HepG2 (cell line): ENCODE measurements around the gene ITIH3. TPM values are rescaled to one million over a fixed set of nuclear protein-coding genes. Genes with fewer than 3 reads are reported as not detected.

ENCODE experiments used
- FOXM1 ChIP-seq: sonication (generic); formaldehyde crosslinking; IDR thresholded peaks from 2 replicates; pipeline ENCODE4 v1.5.0; 2020; ENCODE audit warnings: missing genetic modification reagents
- KAT7 ChIP-seq: IDR thresholded peaks from 2 replicates; pipeline ENCODE4 v1.6.1; 2018; ENCODE audit warnings: borderline replicate concordance, missing compliant biosample characterization
- KLF6 ChIP-seq: IDR thresholded peaks from 2 replicates; pipeline ENCODE4 v1.8.0; 2016; ENCODE audit warnings: missing biosample characterization, missing genetic modification reagents
- MAFF ChIP-seq: IDR thresholded peaks from 2 replicates; pipeline ENCODE4 v1.6.1; 2011; ENCODE audit warnings: low read depth, low read length, improper control_type of control experiment
- MATR3 ChIP-seq: sonication (generic); formaldehyde crosslinking; IDR thresholded peaks from 2 replicates; pipeline ENCODE4 v1.4.0; 2020; ENCODE audit warnings: missing genetic modification reagents
- PHF5A ChIP-seq: IDR thresholded peaks from one replicate; pipeline ENCODE4 v1.6.1; 2018; ENCODE audit warnings: low read depth, missing genetic modification reagents; ENCODE audit not compliant: unreplicated experiment
- POLR2G ChIP-seq: fragments of 200-400 bp; formaldehyde crosslinking; IDR thresholded peaks from 2 replicates; pipeline ENCODE4 v1.6.1; 2018; ENCODE audit warnings: mild to moderate bottlenecking, low read depth, low read length, moderate library complexity
- SMAD3 ChIP-seq: sonication (generic); formaldehyde crosslinking; IDR thresholded peaks from 2 replicates; pipeline ENCODE4 v1.4.0; 2020; ENCODE audit warnings: missing genetic modification reagents
- SMAD9 ChIP-seq: sonication (generic); formaldehyde crosslinking; IDR thresholded peaks from 2 replicates; pipeline ENCODE4 v1.5.1; 2020; ENCODE audit warnings: mild to moderate bottlenecking, missing genetic modification reagents
- SP140L ChIP-seq: sonication (generic); formaldehyde crosslinking; IDR thresholded peaks from 2 replicates; pipeline ENCODE4 v1.4.0; 2020; ENCODE audit warnings: missing genetic modification reagents, borderline replicate concordance
- SSRP1 ChIP-seq: IDR thresholded peaks from 2 replicates; pipeline ENCODE4 v1.6.1; 2016; ENCODE audit warnings: control low read depth
- TCF7L2 ChIP-seq: IDR thresholded peaks from 2 replicates; pipeline ENCODE4 v1.6.1; 2011; ENCODE audit warnings: mild to moderate bottlenecking, low read depth, low read length, moderate library complexity
- ZEB1 ChIP-seq: IDR thresholded peaks from 2 replicates; pipeline ENCODE4 v1.6.1; 2012; ENCODE audit warnings: mild to moderate bottlenecking, low read depth, inconsistent platforms; ENCODE audit not compliant: insufficient replicate concordance
- ZFP37 ChIP-seq: sonication (generic); formaldehyde crosslinking; IDR thresholded peaks from 2 replicates; pipeline ENCODE4 v1.4.0; 2020; ENCODE audit warnings: missing genetic modification reagents, borderline replicate concordance
- ZNF138 ChIP-seq: sonication (generic); formaldehyde crosslinking; IDR thresholded peaks from 2 replicates; pipeline ENCODE4 v1.5.0; 2020; ENCODE audit warnings: mild to moderate bottlenecking, low read depth, missing genetic modification reagents
- ZNF329 ChIP-seq: sonication (generic); formaldehyde crosslinking; IDR thresholded peaks from 2 replicates; pipeline ENCODE4 v1.9.0; 2021; ENCODE audit warnings: low read depth, mild to moderate bottlenecking, missing genetic modification reagents
- ZNF432 ChIP-seq: sonication (generic); formaldehyde crosslinking; IDR thresholded peaks from 2 replicates; pipeline ENCODE4 v1.5.0; 2020; ENCODE audit warnings: missing genetic modification reagents, mild to moderate bottlenecking, borderline replicate concordance
- ZNF44 ChIP-seq: sonication (generic); formaldehyde crosslinking; IDR thresholded peaks from 2 replicates; pipeline ENCODE4 v1.5.1; 2020; ENCODE audit warnings: mild to moderate bottlenecking, missing genetic modification reagents
- ZNF605 ChIP-seq: sonication (generic); formaldehyde crosslinking; IDR thresholded peaks from 2 replicates; pipeline ENCODE4 v1.8.0; 2022; ENCODE audit warnings: mild to moderate bottlenecking, missing genetic modification reagents
- ZNF615 ChIP-seq: sonication (generic); formaldehyde crosslinking; IDR thresholded peaks from 2 replicates; pipeline ENCODE4 v1.5.0; 2020; ENCODE audit warnings: mild to moderate bottlenecking, missing genetic modification reagents, borderline replicate concordance
- ZNF724P ChIP-seq: sonication (generic); formaldehyde crosslinking; IDR thresholded peaks from 2 replicates; pipeline ENCODE4 v1.8.0; 2022; ENCODE audit warnings: missing genetic modification reagents, borderline replicate concordance
- polyA plus RNA-seq, 8 experiments: library from polyadenylated mRNA; depleted of rRNA in 3 of 8; stranded (reverse) in 7 of 8; unstranded in 1 of 8; fragments of >200 nt; fragmentation: Illumina TruSeq in 4 of 8; extraction: Trizol in 4 of 8; gene quantifications; 2 replicates each; pipeline versions ENCODE4 v1.2.1 to v1.2.3, GENCODE V29; 2011 to 2016; ENCODE audit warnings: low read depth in 4 of 8, missing spikeins in 1 of 8, mixed read lengths in 1 of 8; ENCODE audit not compliant: insufficient read depth in 1 of 8
- total RNA-seq, 5 experiments: library from RNA; depleted of rRNA; stranded (reverse); fragments of >200 nt; fragmentation: Illumina TruSeq; extraction: Trizol; gene quantifications; 2 replicates each; pipeline ENCODE4 v1.2.3, GENCODE V29; 2016; ENCODE audit warnings: low read depth in 1 of 5
- TF ChIP-seq, protein P1 (sequence below): sonication (generic); formaldehyde crosslinking; IDR thresholded peaks from 2 replicates; pipeline ENCODE4 v1.4.0; 2020; ENCODE audit warnings: missing genetic modification reagents, borderline replicate concordance
- TF ChIP-seq, protein P2 (sequence below): sonication (generic); formaldehyde crosslinking; IDR thresholded peaks from 2 replicates; pipeline ENCODE4 v1.4.0; 2020; ENCODE audit warnings: missing genetic modification reagents
- TF ChIP-seq, protein P3 (sequence below): sonication (generic); formaldehyde crosslinking; IDR thresholded peaks from 2 replicates; pipeline ENCODE4 v1.4.0; 2020; ENCODE audit warnings: missing genetic modification reagents
- TF ChIP-seq, protein P4 (sequence below): sonication (generic); formaldehyde crosslinking; IDR thresholded peaks from 2 replicates; pipeline ENCODE4 v1.4.0; 2020; ENCODE audit warnings: missing genetic modification reagents

Gene ITIH3
- total and polyA plus RNA-seq, 2 of the 13 experiments (the other 11 are each of a cell fraction or from before 2014, with no cell fraction given): 105 to 632 TPM

DNA sequence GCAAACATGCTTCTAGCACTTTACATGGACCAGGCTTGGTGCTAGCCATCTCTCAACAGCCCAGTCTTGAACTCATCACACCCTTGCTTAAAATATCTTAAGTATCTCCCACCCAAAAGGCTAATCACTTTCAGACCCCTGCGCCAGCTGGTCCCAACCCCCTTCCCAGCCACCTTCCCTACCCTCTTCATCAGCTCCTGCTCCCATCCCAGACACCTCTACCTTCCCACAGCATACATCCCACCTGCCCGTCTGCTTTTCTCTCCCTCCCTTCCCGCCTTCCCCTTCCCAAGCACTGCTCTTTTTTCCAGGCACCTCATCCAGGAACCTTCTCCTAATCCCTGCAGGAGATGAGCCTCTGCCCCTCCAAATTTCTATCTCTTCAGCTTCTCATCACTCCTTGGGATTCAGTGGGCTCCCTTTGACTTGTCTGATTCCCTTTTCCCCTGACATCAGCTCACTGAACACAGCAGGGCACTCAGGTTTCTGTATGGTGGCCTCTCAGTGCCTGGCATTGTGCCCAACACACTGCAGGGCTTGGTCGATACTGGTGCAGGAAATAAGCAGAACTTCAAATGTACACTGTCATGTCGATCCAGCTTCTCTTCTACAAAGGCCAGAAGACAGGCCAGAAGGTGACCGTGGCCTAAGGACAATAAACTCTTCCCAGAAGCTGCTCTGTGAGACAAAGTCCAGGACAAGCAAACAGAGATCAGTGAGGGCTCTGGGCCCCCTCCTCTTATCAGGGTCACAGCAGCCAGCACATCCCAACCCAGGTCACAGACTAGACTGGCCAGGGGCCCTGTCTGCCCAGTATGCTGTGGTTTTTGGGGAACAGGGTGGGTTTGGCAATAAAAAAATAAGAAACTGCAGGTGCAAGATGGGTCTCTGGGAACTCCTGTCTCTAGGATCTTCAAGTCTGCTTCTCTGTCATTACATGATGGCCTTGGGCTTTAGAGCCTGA is 19.4 kb upstream of the ITIH3 start (continued):
- TF ChIP-seq, protein P1, sequence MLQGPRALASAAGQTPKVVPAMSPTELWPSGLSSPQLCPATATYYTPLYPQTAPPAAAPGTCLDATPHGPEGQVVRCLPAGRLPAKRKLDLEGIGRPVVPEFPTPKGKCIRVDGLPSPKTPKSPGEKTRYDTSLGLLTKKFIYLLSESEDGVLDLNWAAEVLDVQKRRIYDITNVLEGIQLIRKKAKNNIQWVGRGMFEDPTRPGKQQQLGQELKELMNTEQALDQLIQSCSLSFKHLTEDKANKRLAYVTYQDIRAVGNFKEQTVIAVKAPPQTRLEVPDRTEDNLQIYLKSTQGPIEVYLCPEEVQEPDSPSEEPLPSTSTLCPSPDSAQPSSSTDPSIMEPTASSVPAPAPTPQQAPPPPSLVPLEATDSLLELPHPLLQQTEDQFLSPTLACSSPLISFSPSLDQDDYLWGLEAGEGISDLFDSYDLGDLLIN (CRISPR knock-in tag): no peak
- TF ChIP-seq ZNF432 (CRISPR knock-in tag): no peak
- no peak for TF ChIP-seq SP140L (CRISPR knock-in tag)
- peak; percentile 73; the same call in 1 of the 2 replicates for TF ChIP-seq ZNF724P (CRISPR knock-in tag)
- no peak; the same call in 1 of the 2 replicates for TF ChIP-seq ZNF605 (CRISPR knock-in tag)
- TF ChIP-seq ZFP37 (CRISPR knock-in tag): no peak; the same call in 1 of the 2 replicates
- peak; percentile 36 for TF ChIP-seq MAFF
- no peak; the same call in 1 of the 2 replicates for TF ChIP-seq SSRP1 (CRISPR knock-in tag)
- TF ChIP-seq SMAD9: peak; percentile 57; the same call in 1 of the 2 replicates
- no peak for TF ChIP-seq ZNF44 (CRISPR knock-in tag)
- TF ChIP-seq POLR2G: peak; percentile 57; the same call in 1 of the 2 replicates
- TF ChIP-seq, protein P2, sequence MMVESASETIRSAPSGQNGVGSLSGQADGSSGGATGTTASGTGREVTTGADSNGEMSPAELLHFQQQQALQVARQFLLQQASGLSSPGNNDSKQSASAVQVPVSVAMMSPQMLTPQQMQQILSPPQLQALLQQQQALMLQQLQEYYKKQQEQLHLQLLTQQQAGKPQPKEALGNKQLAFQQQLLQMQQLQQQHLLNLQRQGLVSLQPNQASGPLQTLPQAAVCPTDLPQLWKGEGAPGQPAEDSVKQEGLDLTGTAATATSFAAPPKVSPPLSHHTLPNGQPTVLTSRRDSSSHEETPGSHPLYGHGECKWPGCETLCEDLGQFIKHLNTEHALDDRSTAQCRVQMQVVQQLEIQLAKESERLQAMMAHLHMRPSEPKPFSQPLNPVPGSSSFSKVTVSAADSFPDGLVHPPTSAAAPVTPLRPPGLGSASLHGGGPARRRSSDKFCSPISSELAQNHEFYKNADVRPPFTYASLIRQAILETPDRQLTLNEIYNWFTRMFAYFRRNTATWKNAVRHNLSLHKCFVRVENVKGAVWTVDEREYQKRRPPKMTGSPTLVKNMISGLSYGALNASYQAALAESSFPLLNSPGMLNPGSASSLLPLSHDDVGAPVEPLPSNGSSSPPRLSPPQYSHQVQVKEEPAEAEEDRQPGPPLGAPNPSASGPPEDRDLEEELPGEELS (CRISPR knock-in tag): peak; percentile 94
- peak; percentile 20 for TF ChIP-seq ZEB1
- TF ChIP-seq SMAD3 (CRISPR knock-in tag): peak; percentile 81; the same call in 1 of the 2 replicates
- no peak for TF ChIP-seq ZNF329
- TF ChIP-seq TCF7L2: no peak
- TF ChIP-seq, protein P3, sequence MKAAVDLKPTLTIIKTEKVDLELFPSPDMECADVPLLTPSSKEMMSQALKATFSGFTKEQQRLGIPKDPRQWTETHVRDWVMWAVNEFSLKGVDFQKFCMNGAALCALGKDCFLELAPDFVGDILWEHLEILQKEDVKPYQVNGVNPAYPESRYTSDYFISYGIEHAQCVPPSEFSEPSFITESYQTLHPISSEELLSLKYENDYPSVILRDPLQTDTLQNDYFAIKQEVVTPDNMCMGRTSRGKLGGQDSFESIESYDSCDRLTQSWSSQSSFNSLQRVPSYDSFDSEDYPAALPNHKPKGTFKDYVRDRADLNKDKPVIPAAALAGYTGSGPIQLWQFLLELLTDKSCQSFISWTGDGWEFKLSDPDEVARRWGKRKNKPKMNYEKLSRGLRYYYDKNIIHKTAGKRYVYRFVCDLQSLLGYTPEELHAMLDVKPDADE (CRISPR knock-in tag): no peak
- TF ChIP-seq, protein P4, sequence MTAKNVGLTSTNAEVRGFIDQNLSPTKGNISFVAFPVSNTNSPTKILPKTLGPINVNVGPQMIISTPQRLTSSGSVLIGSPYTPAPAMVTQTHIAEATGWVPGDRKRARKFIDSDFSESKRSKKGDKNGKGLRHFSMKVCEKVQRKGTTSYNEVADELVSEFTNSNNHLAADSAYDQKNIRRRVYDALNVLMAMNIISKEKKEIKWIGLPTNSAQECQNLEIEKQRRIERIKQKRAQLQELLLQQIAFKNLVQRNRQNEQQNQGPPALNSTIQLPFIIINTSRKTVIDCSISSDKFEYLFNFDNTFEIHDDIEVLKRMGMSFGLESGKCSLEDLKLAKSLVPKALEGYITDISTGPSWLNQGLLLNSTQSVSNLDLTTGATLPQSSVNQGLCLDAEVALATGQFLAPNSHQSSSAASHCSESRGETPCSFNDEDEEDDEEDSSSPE: peak; percentile 54; the same call in 1 of the 2 replicates
- no peak for TF ChIP-seq KAT7
- TF ChIP-seq KLF6: no peak
- TF ChIP-seq ZNF138: no peak
- no peak for TF ChIP-seq MATR3 (CRISPR knock-in tag)
- TF ChIP-seq ZNF615 (CRISPR knock-in tag): no peak
- TF ChIP-seq PHF5A: peak; percentile 43
- TF ChIP-seq FOXM1 (CRISPR knock-in tag): no peak
